GM21619 (cell line): ENCODE measurements around the gene NES.

Experiments
- ATAC-seq: cut with Tn5 transposase; IDR thresholded peaks from one replicate; pipeline ENCODE4 v1.9.1; 2021; ENCODE audit not compliant: unreplicated experiment

Gene NES

GRCh38 chr1:156704166-156704711 is 27.0 kb upstream of the NES start:
- no peak for ATAC-seq

GRCh38 chr1:156703741-156704140 is 26.5 kb upstream of the NES start:
- no peak for ATAC-seq

- no peak for ATAC-seq
These were observed 26.1 kb upstream of the NES start for GRCh38 chr1:156703336-156703735.

GRCh38 chr1:156700736-156701531 is 23.7 kb upstream of the NES start:
- no peak for ATAC-seq

- no peak for ATAC-seq
These were observed 21.8 kb upstream of the NES start for GRCh38 chr1:156698995-156699394.

- ATAC-seq: no peak
These were observed 20.3 kb upstream of the NES start for GRCh38 chr1:156697481-156697880.

- no peak for ATAC-seq
These were observed 19.5 kb upstream of the NES start for GRCh38 chr1:156696755-156697154.

- no peak for ATAC-seq
These were observed 17.4 kb upstream of the NES start for GRCh38 chr1:156694690-156694962.

GRCh38 chr1:156693848-156694689 is 16.9 kb upstream of the NES start:
- ATAC-seq: no peak

- ATAC-seq: no peak
These were observed 16.0 kb upstream of the NES start for GRCh38 chr1:156692925-156693847.

- no peak for ATAC-seq
These were observed 15.3 kb upstream of the NES start for GRCh38 chr1:156692441-156692924.

- ATAC-seq: no peak
These were observed 14.6 kb upstream of the NES start for GRCh38 chr1:156691665-156692440.

- ATAC-seq: no peak
These were observed 14.0 kb upstream of the NES start for GRCh38 chr1:156691191-156691590.

GRCh38 chr1:156690675-156691036 is 13.4 kb upstream of the NES start:
- no peak for ATAC-seq

- ATAC-seq: no peak
These were observed 12.9 kb upstream of the NES start for GRCh38 chr1:156689953-156690674.

GRCh38 chr1:156689035-156689952 is 12.1 kb upstream of the NES start:
- ATAC-seq: no peak

GRCh38 chr1:156684227-156684782 is 7.1 kb upstream of the NES start:
- no peak for ATAC-seq

GRCh38 chr1:156682166-156682890 is 5.1 kb upstream of the NES start:
- no peak for ATAC-seq
